ENCODE data around the gene CDH26.

CDH26 gene

GRCh38 chr20:60057123-60057865 lies 99.1 kb downstream of the CDH26 start:
- TF ChIP-seq ZFX (IDR thresholded peaks at IDR 0.05; ENCODE audit: borderline replicate concordance) (no peak), CTCF (IDR thresholded peaks at IDR 0.05) (peak; percentile 92)
- H3K27ac ChIP-seq: no peak overlapping the region

GRCh38 chr20:60057866-60058807 lies 99.9 kb downstream of the CDH26 start:
- H3K27ac ChIP-seq: no peak overlapping the region

GRCh38 chr20:60058879-60059278 lies 100.7 kb downstream of the CDH26 start:
- TF ChIP-seq ZFX (IDR thresholded peaks at IDR 0.05; ENCODE audit: borderline replicate concordance) (no peak), CTCF (IDR thresholded peaks at IDR 0.05) (no peak)
- no peak overlapping the region for H3K27ac ChIP-seq

More at GRCh38 chr20:60057866-60058807, 99.9 kb downstream of the CDH26 start:
- TF ChIP-seq CTCF (IDR thresholded peaks at IDR 0.05): no peak
- no peak for TF ChIP-seq ZFX (IDR thresholded peaks at IDR 0.05; ENCODE audit: borderline replicate concordance)

- TF ChIP-seq ZFX (IDR thresholded peaks at IDR 0.05; ENCODE audit: borderline replicate concordance): no peak
- TF ChIP-seq CTCF (IDR thresholded peaks at IDR 0.05): no peak
- H3K27ac ChIP-seq: no peak overlapping the region
Measured at GRCh38 chr20:60060006-60060557, 101.9 kb downstream of the CDH26 start.

- H3K27ac ChIP-seq: no peak overlapping the region
- TF ChIP-seq CTCF (IDR thresholded peaks at IDR 0.05) (no peak), ZFX (IDR thresholded peaks at IDR 0.05; ENCODE audit: borderline replicate concordance) (no peak)
Measured at GRCh38 chr20:60060593-60060992, 102.4 kb downstream of the CDH26 start.

- TF ChIP-seq CTCF (IDR thresholded peaks at IDR 0.05) (no peak), ZFX (IDR thresholded peaks at IDR 0.05; ENCODE audit: borderline replicate concordance) (no peak)
- no peak overlapping the region for H3K27ac ChIP-seq
Measured at GRCh38 chr20:60062431-60063047, 104.3 kb downstream of the CDH26 start.

Measured in 22Rv1 (cell line).